Activated CD4-positive, alpha-beta memory T cell treated with anti-CD3 and anti-CD28 coated beads, Interleukin-2, amount 10 ng/mL, durations not matched to agents 7 days and 5 days (primary cell): ENCODE results near the gene NHSL1. TPM values are rescaled to one million over a fixed set of nuclear protein-coding genes. Genes with fewer than 3 reads are reported as not detected.

Experiments used
- CTCF ChIA-PET: fragments of 350-600 bp; sonication (Branson Sonifier 250); formaldehyde crosslinking; loops from one replicate; lab custom pipeline; 2021; ENCODE audit warnings: antibody characterized with exemption, inconsistent platforms; lab: Charles Lee
- POLR2A ChIA-PET: fragments of 350-600 bp; sonication (Branson Sonifier 250); formaldehyde crosslinking; loops from one replicate; lab custom pipeline; 2021; ENCODE audit warnings: antibody characterized with exemption; lab: Charles Lee
- DNase-seq: peaks from one replicate; pipeline ENCODE4 v3.0.0-alpha.2; 2020
- H3K27ac Mint-ChIP-seq: one replicate; pipeline ENCODE4 v1.8.0; 2021; ENCODE audit warnings: mild to moderate bottlenecking, mixed read lengths
- H3K27me3 Mint-ChIP-seq: one replicate; pipeline ENCODE4 v1.8.0; 2021; ENCODE audit warnings: mixed read lengths
- H3K36me3 Mint-ChIP-seq: one replicate; pipeline ENCODE4 v1.8.0; 2021; ENCODE audit warnings: low read depth, mixed read lengths
- H3K4me1 Mint-ChIP-seq: one replicate; pipeline ENCODE4 v1.8.0; 2021; ENCODE audit warnings: mixed read lengths
- H3K4me3 Mint-ChIP-seq: one replicate; pipeline ENCODE4 v1.8.0; 2021; ENCODE audit warnings: mild to moderate bottlenecking, mixed read lengths
- H3K9me3 Mint-ChIP-seq: one replicate; pipeline ENCODE4 v1.8.0; 2021; ENCODE audit warnings: mixed read lengths
- total RNA-seq, 2 experiments: library from RNA; stranded (reverse); gene quantifications; one replicate each; pipeline ENCODE4 v1.2.3, GENCODE V29; 2021

The NHSL1 gene
- total RNA-seq, 2 experiments from 2014 or later, result 1.0 to 1.4 TPM

GRCh38 chr6:138461647-138462046 is 37.6 kb downstream of the NHSL1 start:
- Mint-ChIP-seq H3K4me1 (peaks cover 11% of the 10 kb centered on the region), H3K27ac (no peak overlapping the region), H3K36me3 (peaks cover 4% of the 10 kb centered on the region), H3K9me3 (peaks cover 8% of the 10 kb centered on the region), H3K27me3 (no peaks in the 10 kb centered on the region), H3K4me3 (no peak overlapping the region)
- CTCF ChIA-PET, result no interaction called here
- POLR2A ChIA-PET, result no interaction called here
- DNase-seq, result no peak

- peak overlapping the region; percentile 89 for H3K27ac Mint-ChIP-seq
- H3K9me3 Mint-ChIP-seq, result peaks cover 4% of the 10 kb centered on the region
- no peak for DNase-seq
- peaks cover 32% of the 10 kb centered on the region for H3K4me1 Mint-ChIP-seq
- H3K36me3 Mint-ChIP-seq, result no peaks in the 10 kb centered on the region
- peak overlapping the region; percentile 58 for H3K4me3 Mint-ChIP-seq
- CTCF ChIA-PET, result interaction anchor here (0.7 to 4.2 kb wide), 5 partner anchors 14 to 341 kb away, joined by 3 to 18 read pairs (median 4); no protein-coding TSS in a partner anchor
- POLR2A ChIA-PET, result interaction anchor here (0.7 to 1.8 kb wide), 8 partner anchors 10 to 351 kb away, joined by 3 to 20 read pairs (median 4); partner anchors contain the start of genes CCDC28A and HEBP2
- H3K27me3 Mint-ChIP-seq, result no peaks in the 10 kb centered on the region
These were observed 42.9 kb downstream of the NHSL1 start for GRCh38 chr6:138456401-138456790.

- H3K27ac Mint-ChIP-seq, result peak overlapping the region; percentile 89
- H3K36me3 Mint-ChIP-seq, result no peaks in the 10 kb centered on the region
- ChIA-PET CTCF (interaction anchor here (0.7 to 4.2 kb wide), 12 partner anchors 9 to 1664 kb away, joined by 3 to 18 read pairs (median 4); partner anchors contain the start of genes HEBP2 and MAP3K5), POLR2A (interaction anchor here (0.7 to 1.8 kb wide), 13 partner anchors 9 to 836 kb away, joined by 3 to 20 read pairs (median 4); partner anchors contain the start of genes CCDC28A, HEBP2 and TXLNB)
- H3K4me3 Mint-ChIP-seq, result peak overlapping the region; percentile 58
- H3K4me1 Mint-ChIP-seq, result peaks cover 33% of the 10 kb centered on the region
- DNase-seq, result peak; percentile 46
- H3K27me3 Mint-ChIP-seq, result no peaks in the 10 kb centered on the region
- H3K9me3 Mint-ChIP-seq, result peaks cover 2% of the 10 kb centered on the region
These were observed 43.4 kb downstream of the NHSL1 start for GRCh38 chr6:138455746-138456400.

GRCh38 chr6:138454981-138455706 is 44.1 kb downstream of the NHSL1 start:
- Mint-ChIP-seq H3K4me1 (peaks cover 38% of the 10 kb centered on the region), H3K36me3 (no peaks in the 10 kb centered on the region), H3K9me3 (peaks cover 2% of the 10 kb centered on the region), H3K27me3 (no peaks in the 10 kb centered on the region), H3K4me3 (peak overlapping the region; percentile 58), H3K27ac (peak overlapping the region; percentile 89)
- ChIA-PET POLR2A (interaction anchor here (0.7 to 1.8 kb wide), 11 partner anchors 9 to 837 kb away, joined by 3 to 20 read pairs (median 4); partner anchors contain the start of genes CCDC28A, HEBP2 and TXLNB), CTCF (interaction anchor here (0.7 to 4.2 kb wide), 11 partner anchors 10 to 1663 kb away, joined by 3 to 18 read pairs (median 4); partner anchors contain the start of genes HEBP2 and MAP3K5)
- DNase-seq, result peak; percentile 74

GRCh38 chr6:138451043-138451442 is 48.3 kb downstream of the NHSL1 start:
- no peaks in the 10 kb centered on the region for H3K36me3 Mint-ChIP-seq

GRCh38 chr6:138450445-138450844 is 48.8 kb downstream of the NHSL1 start:
- ChIA-PET POLR2A (interaction anchor here (1.1 kb wide), 1 partner anchor 450 kb away, joined by 3 read pairs; no protein-coding TSS in a partner anchor), CTCF (interaction anchor here (1.4 kb wide), 1 partner anchor 335 kb away, joined by 3 read pairs; no protein-coding TSS in a partner anchor)
- Mint-ChIP-seq H3K27ac (no peak overlapping the region), H3K36me3 (no peaks in the 10 kb centered on the region), H3K4me3 (no peak overlapping the region), H3K27me3 (no peaks in the 10 kb centered on the region), H3K4me1 (peaks cover 21% of the 10 kb centered on the region), H3K9me3 (no peaks in the 10 kb centered on the region)
- no peak for DNase-seq

More at GRCh38 chr6:138451043-138451442, 48.3 kb downstream of the NHSL1 start:
- H3K4me3 Mint-ChIP-seq, result no peak overlapping the region
- ChIA-PET CTCF (interaction anchor here (0.6 to 0.9 kb wide), 2 partner anchors 66 to 218 kb away, joined by 3 to 5 read pairs; no protein-coding TSS in a partner anchor), POLR2A (no interaction called here)
- no peaks in the 10 kb centered on the region for H3K9me3 Mint-ChIP-seq
- DNase-seq, result no peak
- H3K27me3 Mint-ChIP-seq, result no peaks in the 10 kb centered on the region
- H3K4me1 Mint-ChIP-seq, result peaks cover 27% of the 10 kb centered on the region
- no peak overlapping the region for H3K27ac Mint-ChIP-seq

- ChIA-PET CTCF (interaction anchor here (0.6 to 3.0 kb wide), 2 partner anchors 62 to 315 kb away, joined by 3 to 8 read pairs; no protein-coding TSS in a partner anchor), POLR2A (interaction anchor here (2.1 kb wide), 1 partner anchor 9 kb away, joined by 7 read pairs; no protein-coding TSS in a partner anchor)
- H3K4me1 Mint-ChIP-seq, result peaks cover 7% of the 10 kb centered on the region
- DNase-seq, result no peak
- H3K27ac Mint-ChIP-seq, result no peak overlapping the region
- H3K4me3 Mint-ChIP-seq, result no peak overlapping the region
- no peaks in the 10 kb centered on the region for H3K9me3 Mint-ChIP-seq
- no peaks in the 10 kb centered on the region for H3K27me3 Mint-ChIP-seq
- H3K36me3 Mint-ChIP-seq, result no peaks in the 10 kb centered on the region
These were observed 52.5 kb downstream of the NHSL1 start for GRCh38 chr6:138446821-138447220.

GRCh38 chr6:138443979-138444378 is 55.3 kb downstream of the NHSL1 start:
- no peaks in the 10 kb centered on the region for H3K4me1 Mint-ChIP-seq
- H3K36me3 Mint-ChIP-seq, result no peaks in the 10 kb centered on the region
- POLR2A ChIA-PET, result no interaction called here
- no peaks in the 10 kb centered on the region for H3K27me3 Mint-ChIP-seq
- CTCF ChIA-PET, result interaction anchor here (3.0 kb wide), 1 partner anchor 65 kb away, joined by 8 read pairs; no protein-coding TSS in a partner anchor
- no peak overlapping the region for H3K4me3 Mint-ChIP-seq
- no peak for DNase-seq
- no peak overlapping the region for H3K27ac Mint-ChIP-seq
- no peaks in the 10 kb centered on the region for H3K9me3 Mint-ChIP-seq

- H3K9me3 Mint-ChIP-seq, result no peaks in the 10 kb centered on the region
- no peaks in the 10 kb centered on the region for H3K4me1 Mint-ChIP-seq
- no peak overlapping the region for H3K4me3 Mint-ChIP-seq
- CTCF ChIA-PET, result interaction anchor here (1.0 to 1.7 kb wide), 2 partner anchors 13 to 14 kb away, joined by 3 to 4 read pairs; no protein-coding TSS in a partner anchor
- no peaks in the 10 kb centered on the region for H3K27me3 Mint-ChIP-seq
- DNase-seq, result no peak
- POLR2A ChIA-PET, result no interaction called here
- no peaks in the 10 kb centered on the region for H3K36me3 Mint-ChIP-seq
- no peak overlapping the region for H3K27ac Mint-ChIP-seq
These were observed 56.6 kb downstream of the NHSL1 start for GRCh38 chr6:138442663-138443062.

GRCh38 chr6:138441965-138442364 is 57.3 kb downstream of the NHSL1 start:
- ChIA-PET POLR2A (no interaction called here), CTCF (interaction anchor here (0.5 to 1.9 kb wide), 4 partner anchors 14 to 67 kb away, joined by 3 to 4 read pairs (median 4); no protein-coding TSS in a partner anchor)
- no peaks in the 10 kb centered on the region for H3K36me3 Mint-ChIP-seq
- H3K27me3 Mint-ChIP-seq, result no peaks in the 10 kb centered on the region
- DNase-seq, result no peak
- no peak overlapping the region for H3K4me3 Mint-ChIP-seq
- no peaks in the 10 kb centered on the region for H3K9me3 Mint-ChIP-seq
- H3K27ac Mint-ChIP-seq, result no peak overlapping the region
- no peaks in the 10 kb centered on the region for H3K4me1 Mint-ChIP-seq

- no peaks in the 10 kb centered on the region for H3K36me3 Mint-ChIP-seq
- no peaks in the 10 kb centered on the region for H3K27me3 Mint-ChIP-seq
- no peak overlapping the region for H3K4me3 Mint-ChIP-seq
- ChIA-PET CTCF (interaction anchor here (1.9 kb wide), 1 partner anchor 68 kb away, joined by 4 read pairs; no protein-coding TSS in a partner anchor), POLR2A (no interaction called here)
- DNase-seq, result no peak
- H3K9me3 Mint-ChIP-seq, result no peaks in the 10 kb centered on the region
- no peaks in the 10 kb centered on the region for H3K4me1 Mint-ChIP-seq
- no peak overlapping the region for H3K27ac Mint-ChIP-seq
These were observed 58.4 kb downstream of the NHSL1 start for GRCh38 chr6:138440758-138441357.

GRCh38 chr6:138440296-138440695 is 59.0 kb downstream of the NHSL1 start:
- CTCF ChIA-PET, result interaction anchor here (1.2 kb wide), 1 partner anchor 67 kb away, joined by 3 read pairs; no protein-coding TSS in a partner anchor

More at GRCh38 chr6:138440296-138440695, 59.0 kb downstream of the NHSL1 start:
- POLR2A ChIA-PET, result no interaction called here
- no peaks in the 10 kb centered on the region for H3K4me1 Mint-ChIP-seq
- no peaks in the 10 kb centered on the region for H3K27me3 Mint-ChIP-seq
- no peak overlapping the region for H3K4me3 Mint-ChIP-seq
- H3K36me3 Mint-ChIP-seq, result no peaks in the 10 kb centered on the region
- H3K27ac Mint-ChIP-seq, result no peak overlapping the region
- no peak for DNase-seq
- H3K9me3 Mint-ChIP-seq, result no peaks in the 10 kb centered on the region
